Measurements from ENCODE around the gene ELFN1. TPM values are rescaled to one million over a fixed set of nuclear protein-coding genes. Genes with fewer than 3 reads are reported as not detected.

Gene ELFN1
- total and polyA plus RNA-seq, 2 donors (not counting 3 experiments of a cell fraction or from before 2014, with no cell fraction given): 0.37 to 1.0 TPM

DNA sequence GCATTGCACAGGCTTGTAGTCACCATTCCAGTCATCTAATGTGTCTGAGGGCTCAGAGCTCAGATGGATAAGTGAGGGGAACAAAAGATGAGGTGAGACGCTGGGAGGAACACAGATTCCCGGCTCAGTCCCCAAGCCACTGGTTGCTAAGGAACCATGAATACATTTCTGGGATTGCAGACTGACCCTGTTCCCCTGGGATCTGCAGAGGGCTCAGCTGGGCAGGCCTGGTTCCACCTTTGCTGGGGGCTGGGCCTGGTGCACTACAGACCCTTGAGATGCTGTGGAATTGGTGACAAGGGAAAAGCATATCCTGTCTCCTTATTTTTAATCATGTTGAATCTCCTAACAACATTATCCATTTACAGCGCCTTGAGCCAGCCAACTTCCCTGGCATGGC is 19.2 kb downstream of the ELFN1 start:
- ChIA-PET POLR2A (no interaction called here), CTCF (no interaction called here)
- TF ChIP-seq, protein P1, sequence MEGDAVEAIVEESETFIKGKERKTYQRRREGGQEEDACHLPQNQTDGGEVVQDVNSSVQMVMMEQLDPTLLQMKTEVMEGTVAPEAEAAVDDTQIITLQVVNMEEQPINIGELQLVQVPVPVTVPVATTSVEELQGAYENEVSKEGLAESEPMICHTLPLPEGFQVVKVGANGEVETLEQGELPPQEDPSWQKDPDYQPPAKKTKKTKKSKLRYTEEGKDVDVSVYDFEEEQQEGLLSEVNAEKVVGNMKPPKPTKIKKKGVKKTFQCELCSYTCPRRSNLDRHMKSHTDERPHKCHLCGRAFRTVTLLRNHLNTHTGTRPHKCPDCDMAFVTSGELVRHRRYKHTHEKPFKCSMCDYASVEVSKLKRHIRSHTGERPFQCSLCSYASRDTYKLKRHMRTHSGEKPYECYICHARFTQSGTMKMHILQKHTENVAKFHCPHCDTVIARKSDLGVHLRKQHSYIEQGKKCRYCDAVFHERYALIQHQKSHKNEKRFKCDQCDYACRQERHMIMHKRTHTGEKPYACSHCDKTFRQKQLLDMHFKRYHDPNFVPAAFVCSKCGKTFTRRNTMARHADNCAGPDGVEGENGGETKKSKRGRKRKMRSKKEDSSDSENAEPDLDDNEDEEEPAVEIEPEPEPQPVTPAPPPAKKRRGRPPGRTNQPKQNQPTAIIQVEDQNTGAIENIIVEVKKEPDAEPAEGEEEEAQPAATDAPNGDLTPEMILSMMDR (IDR thresholded peaks at IDR 0.05; ENCODE audit: extremely low read depth in 1 of 2, insufficient read depth in 1 of 2, low read depth in 1 of 2, low read length in 2 of 2): no peak
- TF ChIP-seq GATA2 (IDR thresholded peaks at IDR 0.05; ENCODE audit: insufficient read depth, insufficient read length, low read depth, low read length) (no peak), EZH2 (IDR thresholded peaks at IDR 0.05; ENCODE audit: borderline replicate concordance, low read depth, low read length, severe bottlenecking) (no peak), MYC (IDR thresholded peaks at IDR 0.05; ENCODE audit: low read depth, low read length) (no peak), POLR2AphosphoS5 (IDR thresholded peaks at IDR 0.05; ENCODE audit: insufficient read depth, low read depth, low read length) (no peak), JUN (IDR thresholded peaks at IDR 0.05; ENCODE audit: borderline replicate concordance, insufficient read depth, insufficient read length, low read depth) (no peak)
- TF ChIP-seq, protein P2, sequence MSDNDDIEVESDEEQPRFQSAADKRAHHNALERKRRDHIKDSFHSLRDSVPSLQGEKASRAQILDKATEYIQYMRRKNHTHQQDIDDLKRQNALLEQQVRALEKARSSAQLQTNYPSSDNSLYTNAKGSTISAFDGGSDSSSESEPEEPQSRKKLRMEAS (IDR thresholded peaks at IDR 0.05; ENCODE audit: insufficient read depth, insufficient read length): no peak
- dilution Hi-C loops (cut with MboI; ENCODE audit: extremely low pct_ligation_motif_present, low sequenced_read_pairs) (no loop called here), intact Hi-C loops (cut with micrococcal nuclease) (no loop called here)
- Histone ChIP-seq H3K4me2 (ENCODE audit: insufficient read depth, low read length) (no peak overlapping the region), H3K4me3 (replicated peaks in 1 of 3; ENCODE audit: insufficient read depth in 1 of 3, low read depth in 1 of 3, low read length in 3 of 3) (no peak overlapping the region), H3K4me1 (ENCODE audit: control insufficient read depth, extremely low read depth, insufficient read depth, low read length) (no peaks in the 10 kb centered on the region), H2AFZ (ENCODE audit: low read depth, low read length) (no peak overlapping the region), H3K27ac (ENCODE audit: insufficient read depth, low read depth, low read length) (no peak overlapping the region), H3K9me3 (replicated peaks; ENCODE audit: control insufficient read depth, insufficient read depth, low read length) (no peaks in the 10 kb centered on the region), H3K27me3 (ENCODE audit: control insufficient read depth in 2 of 2, insufficient read depth in 2 of 2, low read length in 2 of 2) (no peaks in the 10 kb centered on the region), H3K9me1 (replicated peaks; ENCODE audit: control insufficient read depth, extremely low read depth, insufficient read depth, low read length) (no peaks in the 10 kb centered on the region), H3K79me2 (ENCODE audit: control insufficient read depth, insufficient read depth, low read length) (no peaks in the 10 kb centered on the region), H3K9ac (replicated peaks; ENCODE audit: extremely low read depth, insufficient read depth, low read length) (no peak overlapping the region), H3K36me3 (ENCODE audit: control insufficient read depth in 2 of 2, extremely low read depth in 1 of 2, insufficient read depth in 2 of 2, low read length in 2 of 2) (no peaks in the 10 kb centered on the region), H4K20me1 (replicated peaks; ENCODE audit: control insufficient read depth, extremely low read depth, insufficient read depth, low read length) (no peaks in the 10 kb centered on the region)
- no TSS peak for BruUV-seq (replicated peaks)
- no peak for DNase-seq (ENCODE audit: low read depth, low spot score)
- FAIRE-seq: no peak

All from endothelial cell of umbilical vein (primary cell).